Mucosa of gallbladder (tissue), 1 donor: Measurements from ENCODE around the gene PPHLN1. TPM values are rescaled to one million over a fixed set of nuclear protein-coding genes. Genes with fewer than 3 reads are reported as not detected.

Experiments used
- DNase-seq: peaks from one replicate; pipeline ENCODE4 v3.0.0-alpha.2; 2020; ENCODE audit warnings: low spot score
- total RNA-seq: library from RNA; stranded (reverse); gene quantifications from one replicate; pipeline ENCODE4 v1.2.1, GENCODE V29; 2021
- donor health status: DM: no; HTN: no; CAD: no.

The PPHLN1 gene
- 40.1 TPM for total RNA-seq

GRCh38 chr12:42325653-42326474 lies at the start of gene PPHLN1, which contains the start of gene ZCRB1:
Gene PPHLN1, plus strand, starts transcription at chr12:42326167. Its CDS starts 9,736 bp downstream, at chr12:42335903.
Gene ZCRB1, minus strand, starts transcription at chr12:42326094. Its CDS starts 1,992 bp downstream, at chr12:42324102.
- peak; percentile 85 for DNase-seq

- no peak for DNase-seq
Observed at GRCh38 chr12:42277396-42278127, 48.4 kb upstream of the PPHLN1 start.

GRCh38 chr12:42278128-42278510 lies 47.8 kb upstream of the PPHLN1 start:
- no peak for DNase-seq

GRCh38 chr12:42281278-42281677 lies 44.7 kb upstream of the PPHLN1 start:
- DNase-seq: no peak

- no peak for DNase-seq
Observed at GRCh38 chr12:42281844-42282243, 44.1 kb upstream of the PPHLN1 start.

GRCh38 chr12:42282294-42282693 lies 43.7 kb upstream of the PPHLN1 start:
- no peak for DNase-seq

- no peak for DNase-seq
Observed at GRCh38 chr12:42283739-42284138, 42.2 kb upstream of the PPHLN1 start.

GRCh38 chr12:42284157-42284556 lies 41.8 kb upstream of the PPHLN1 start:
- no peak for DNase-seq

- DNase-seq: no peak
Observed at GRCh38 chr12:42284876-42285275, 41.1 kb upstream of the PPHLN1 start.

GRCh38 chr12:42285431-42285830 lies 40.5 kb upstream of the PPHLN1 start:
- DNase-seq: no peak

- no peak for DNase-seq
Observed at GRCh38 chr12:42286741-42287140, 39.2 kb upstream of the PPHLN1 start.

- no peak for DNase-seq
Observed at GRCh38 chr12:42288544-42288943, 37.4 kb upstream of the PPHLN1 start.

GRCh38 chr12:42291680-42292079 lies 34.3 kb upstream of the PPHLN1 start:
- no peak for DNase-seq

- DNase-seq: no peak
Observed at GRCh38 chr12:42296503-42297109, 29.4 kb upstream of the PPHLN1 start.

- DNase-seq: no peak
Observed at GRCh38 chr12:42298887-42299286, 27.1 kb upstream of the PPHLN1 start.

GRCh38 chr12:42299392-42300308 lies 26.3 kb upstream of the PPHLN1 start:
- DNase-seq: no peak

- DNase-seq: no peak
Observed at GRCh38 chr12:42306297-42306696, 19.7 kb upstream of the PPHLN1 start.

- DNase-seq: no peak
Observed at GRCh38 chr12:42308390-42308789, 17.6 kb upstream of the PPHLN1 start.

GRCh38 chr12:42309996-42310395 lies 16.0 kb upstream of the PPHLN1 start:
- DNase-seq: no peak

- no peak for DNase-seq
Observed at GRCh38 chr12:42315108-42315507, 10.9 kb upstream of the PPHLN1 start.

- no peak for DNase-seq
Observed at GRCh38 chr12:42320796-42321195, 5.2 kb upstream of the PPHLN1 start.
